ENCODE measurements around the gene CDK6. TPM values are rescaled to one million over a fixed set of nuclear protein-coding genes. Genes with fewer than 3 reads are reported as not detected.

Gene CDK6
- total RNA-seq, 4 donors from 2014 or later = 22.2 to 45.4 (median 36.4) TPM

DNA sequence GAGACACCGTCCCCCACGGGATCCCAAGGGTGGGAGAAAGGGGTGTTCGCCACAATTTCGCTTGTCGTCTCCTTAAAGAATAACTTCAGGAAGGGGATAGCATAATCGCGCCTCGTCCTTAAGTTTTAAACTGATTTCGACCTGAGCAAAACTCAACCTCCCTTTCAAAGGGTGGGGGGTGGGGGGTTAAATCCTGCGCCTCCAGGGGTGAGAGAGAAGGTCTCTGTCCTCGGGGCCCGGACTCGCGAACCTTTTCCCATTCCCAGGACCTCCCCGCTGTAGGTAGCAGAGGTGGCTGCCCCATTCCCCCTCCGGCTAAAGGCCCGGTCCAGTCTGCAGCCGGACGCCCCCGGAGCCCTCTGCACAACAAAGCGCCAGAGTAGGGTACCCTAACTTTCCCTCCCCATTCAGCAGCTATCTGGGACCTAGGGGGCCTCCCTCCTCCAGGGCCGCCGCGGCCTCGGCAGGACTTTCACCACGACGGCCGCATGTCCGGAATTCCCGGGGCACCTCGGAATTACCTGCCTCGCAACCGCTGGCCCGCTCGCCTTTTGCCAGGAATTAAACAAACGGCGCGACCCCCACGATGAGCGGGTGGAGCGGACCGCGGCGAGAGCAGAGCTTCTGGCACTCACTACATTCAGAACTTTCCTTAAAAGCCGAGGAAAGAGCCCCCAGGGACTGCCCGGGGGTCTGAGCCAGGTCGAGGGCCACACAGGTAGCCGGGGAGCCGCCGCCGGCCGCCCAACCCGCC is 1.7 kb downstream of the CDK6 start:
- WGBS = 1% methylated on average over 9 of the region's 53 CpGs
- Histone ChIP-seq H3K27me3 (no peaks in the 10 kb centered on the region), H3K4me1 (peaks cover 31 to 41% (median 37%) of the 10 kb centered on the region in 4 donors), H3K9me3 (no peaks in the 10 kb centered on the region), H3K4me3 (peak overlapping the region; percentile 69 to 94 (median 77)), H3K36me3 (no peaks in the 10 kb centered on the region), H3K27ac (replicated peaks in 1 of 4) (peak overlapping the region; percentile 88 to 96 (median 89))
- no peak for DNase-seq (ENCODE audit: extremely low spot score)
- no peak for TF ChIP-seq EP300 (IDR thresholded peaks at IDR 0.05)
- no peak for TF ChIP-seq POLR2A (IDR thresholded peaks at IDR 0.05; ENCODE audit: low read depth)
- TF ChIP-seq, protein P1, sequence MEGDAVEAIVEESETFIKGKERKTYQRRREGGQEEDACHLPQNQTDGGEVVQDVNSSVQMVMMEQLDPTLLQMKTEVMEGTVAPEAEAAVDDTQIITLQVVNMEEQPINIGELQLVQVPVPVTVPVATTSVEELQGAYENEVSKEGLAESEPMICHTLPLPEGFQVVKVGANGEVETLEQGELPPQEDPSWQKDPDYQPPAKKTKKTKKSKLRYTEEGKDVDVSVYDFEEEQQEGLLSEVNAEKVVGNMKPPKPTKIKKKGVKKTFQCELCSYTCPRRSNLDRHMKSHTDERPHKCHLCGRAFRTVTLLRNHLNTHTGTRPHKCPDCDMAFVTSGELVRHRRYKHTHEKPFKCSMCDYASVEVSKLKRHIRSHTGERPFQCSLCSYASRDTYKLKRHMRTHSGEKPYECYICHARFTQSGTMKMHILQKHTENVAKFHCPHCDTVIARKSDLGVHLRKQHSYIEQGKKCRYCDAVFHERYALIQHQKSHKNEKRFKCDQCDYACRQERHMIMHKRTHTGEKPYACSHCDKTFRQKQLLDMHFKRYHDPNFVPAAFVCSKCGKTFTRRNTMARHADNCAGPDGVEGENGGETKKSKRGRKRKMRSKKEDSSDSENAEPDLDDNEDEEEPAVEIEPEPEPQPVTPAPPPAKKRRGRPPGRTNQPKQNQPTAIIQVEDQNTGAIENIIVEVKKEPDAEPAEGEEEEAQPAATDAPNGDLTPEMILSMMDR (IDR thresholded peaks at IDR 0.05) = no peak
- no peak for TF ChIP-seq POLR2AphosphoS5 (IDR thresholded peaks at IDR 0.05)
- intact Hi-C loops (cut with DNase I) = loop anchor here (5.0 kb wide), 1 partner anchor 37 kb away; no protein-coding TSS in a partner anchor

DNA sequence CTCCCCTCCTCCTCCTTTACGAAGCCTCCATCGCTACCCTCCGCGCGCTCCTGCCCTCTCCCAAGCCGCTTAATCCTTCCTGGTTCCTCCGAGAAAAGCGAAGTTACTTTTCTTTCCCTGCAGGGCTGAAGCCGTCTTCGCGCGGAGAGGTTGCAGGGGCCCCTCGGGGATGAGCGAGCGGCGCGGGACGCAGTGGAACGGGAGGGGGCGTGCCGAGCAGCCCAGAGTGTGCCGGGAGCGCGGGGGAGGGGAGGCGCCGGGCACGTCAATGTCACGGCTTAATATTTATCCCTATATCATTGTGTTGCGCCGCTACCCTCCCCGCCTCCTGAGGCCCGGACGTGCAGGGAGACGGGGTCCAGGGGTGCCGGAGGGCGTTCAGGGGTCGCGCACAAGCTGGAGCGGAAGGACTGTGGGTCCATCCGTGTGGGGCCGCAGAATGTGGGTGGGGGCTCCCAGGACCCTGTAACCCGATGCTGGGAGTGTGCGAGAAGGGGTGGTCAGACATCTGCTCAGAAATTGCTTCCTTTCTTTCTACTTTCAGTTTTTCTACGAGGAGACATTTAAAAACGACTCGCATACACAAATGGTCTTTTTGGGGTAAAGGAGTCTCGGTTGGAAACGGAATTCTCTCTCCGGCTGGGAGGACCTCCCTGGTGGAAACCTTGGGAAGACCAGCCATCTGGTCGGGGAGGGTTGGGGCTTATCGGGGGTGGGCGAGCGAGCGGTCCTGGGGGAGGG is 2.4 kb downstream of the CDK6 start:
- peak overlapping the region; percentile 88 to 96 (median 89) for H3K27ac ChIP-seq (replicated peaks in 1 of 4)
- whole genome bisulfite sequencing = 0% methylated on average over 18 of the region's 54 CpGs
- no peaks in the 10 kb centered on the region for H3K36me3 ChIP-seq
- H3K4me1 ChIP-seq = peaks cover 39 to 49% (median 45%) of the 10 kb centered on the region in 4 donors
- TF ChIP-seq, protein P1 (IDR thresholded peaks at IDR 0.05) = peak; percentile 11 to 33 (median 13)
- TF ChIP-seq POLR2AphosphoS5 (IDR thresholded peaks at IDR 0.05) (peak; percentile 86 to 90), EP300 (IDR thresholded peaks at IDR 0.05) (no peak)
- no peaks in the 10 kb centered on the region for H3K9me3 ChIP-seq
- H3K27me3 ChIP-seq = no peaks in the 10 kb centered on the region
- DNase-seq (ENCODE audit: extremely low spot score) = peak; percentile 93
- intact Hi-C loops (cut with DNase I) = loop anchor here (2.0 to 5.0 kb wide), 4 partner anchors 37 to 211 kb away; no protein-coding TSS in a partner anchor
- peak overlapping the region; percentile 69 to 94 (median 77) for H3K4me3 ChIP-seq

DNA sequence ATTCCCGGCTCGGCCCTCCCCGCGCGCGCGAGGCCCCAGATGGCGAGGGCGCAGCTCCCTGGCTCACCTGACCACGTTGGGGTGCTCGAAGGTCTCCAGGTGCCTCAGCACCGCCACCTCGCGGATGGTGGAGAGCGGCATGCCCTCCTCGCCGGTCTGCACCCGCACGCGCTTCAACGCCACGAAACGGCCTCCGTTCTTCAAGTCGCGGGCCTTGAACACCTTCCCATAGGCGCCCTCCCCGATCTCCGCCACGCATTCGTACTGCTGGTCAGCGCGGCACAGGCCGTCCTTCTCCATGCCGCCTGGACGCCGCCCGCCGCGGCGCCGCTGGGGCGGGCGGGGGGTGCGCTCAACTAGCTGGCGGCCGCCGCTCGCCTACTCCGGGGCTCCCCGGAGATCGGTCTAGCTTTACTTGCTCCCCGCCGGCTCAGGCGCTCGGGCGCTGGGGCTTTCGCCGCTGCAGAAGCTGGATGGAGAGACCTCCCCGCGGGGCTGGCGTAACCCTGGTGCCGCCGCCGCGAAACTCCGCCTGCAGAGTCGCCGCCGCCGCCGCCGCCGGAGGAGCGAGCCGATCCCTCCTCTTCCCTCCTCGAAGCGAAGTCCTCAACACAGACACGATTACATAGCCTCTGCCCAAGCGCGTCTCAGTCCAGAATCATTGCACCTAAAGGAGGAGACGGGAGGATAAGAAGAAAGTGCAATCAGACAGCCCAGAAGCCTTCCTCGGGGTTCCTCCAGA is 3.2 kb downstream of the CDK6 start:
- H3K27me3 ChIP-seq = no peaks in the 10 kb centered on the region

DNA sequence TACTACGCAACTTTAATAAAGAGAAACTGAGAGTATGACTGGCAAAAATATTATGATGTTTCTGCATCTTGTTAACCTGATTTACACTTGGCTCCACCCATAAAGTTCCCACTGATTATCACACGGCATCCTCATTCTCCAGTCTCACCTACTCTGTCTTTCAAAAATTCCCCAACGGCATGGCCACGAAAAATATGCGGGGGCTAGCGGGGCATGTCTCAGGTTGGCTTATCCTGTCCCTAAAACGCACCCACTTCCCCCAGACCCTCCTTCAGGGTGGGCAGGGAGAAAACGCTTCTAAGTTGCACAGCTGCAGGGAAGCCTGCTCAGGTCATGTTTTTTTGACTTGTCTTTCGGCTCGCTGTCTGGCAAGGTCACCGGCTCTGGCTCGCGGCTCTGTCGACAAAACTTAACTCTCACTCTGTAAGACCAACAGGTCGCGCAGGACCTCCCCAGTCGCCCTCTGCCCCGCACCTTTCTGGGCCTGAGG is 3.8 kb downstream of the CDK6 start:
- TF ChIP-seq, protein P1 (IDR thresholded peaks at IDR 0.05) = no peak
- no peak for TF ChIP-seq POLR2AphosphoS5 (IDR thresholded peaks at IDR 0.05)
- TF ChIP-seq EP300 (IDR thresholded peaks at IDR 0.05) = no peak
- TF ChIP-seq POLR2A (IDR thresholded peaks at IDR 0.05; ENCODE audit: low read depth) = no peak
- no peaks in the 10 kb centered on the region for H3K9me3 ChIP-seq
- intact Hi-C loops (cut with DNase I) = loop anchor here (2.0 to 5.0 kb wide), 4 partner anchors 35 to 210 kb away; no protein-coding TSS in a partner anchor
- H3K27me3 ChIP-seq = no peaks in the 10 kb centered on the region
- peak overlapping the region; percentile 69 to 94 (median 77) for H3K4me3 ChIP-seq
- peak overlapping the region; percentile 88 to 96 (median 89) for H3K27ac ChIP-seq (replicated peaks in 1 of 4)
- peaks cover 47 to 60% (median 57%) of the 10 kb centered on the region in 4 donors for H3K4me1 ChIP-seq
- 2% methylated on average over 11 of the region's 18 CpGs for whole genome bisulfite sequencing
- DNase-seq (ENCODE audit: extremely low spot score) = no peak
- no peaks in the 10 kb centered on the region for H3K36me3 ChIP-seq

More for the DNA sequence above, 3.2 kb downstream of the CDK6 start:
- intact Hi-C loops (cut with DNase I) = loop anchor here (2.0 to 5.0 kb wide), 4 partner anchors 36 to 210 kb away; no protein-coding TSS in a partner anchor
- H3K36me3 ChIP-seq = no peaks in the 10 kb centered on the region
- peak; percentile 94 for DNase-seq (ENCODE audit: extremely low spot score)
- TF ChIP-seq POLR2AphosphoS5 (IDR thresholded peaks at IDR 0.05) = peak; percentile 61 to 79
- TF ChIP-seq POLR2A (IDR thresholded peaks at IDR 0.05; ENCODE audit: low read depth) = no peak
- no peak for TF ChIP-seq EP300 (IDR thresholded peaks at IDR 0.05)
- TF ChIP-seq, protein P1 (IDR thresholded peaks at IDR 0.05) = peak; percentile 82 to 93 (median 91)
- 1% methylated on average over 28 of the region's 83 CpGs for WGBS
- H3K9me3 ChIP-seq = no peaks in the 10 kb centered on the region
- peaks cover 42 to 55% (median 51%) of the 10 kb centered on the region in 4 donors for H3K4me1 ChIP-seq
- peak overlapping the region; percentile 88 to 96 (median 89) for H3K27ac ChIP-seq (replicated peaks in 1 of 4)
- H3K4me3 ChIP-seq = peak overlapping the region; percentile 69 to 94 (median 77)
